Measurements from ENCODE around the gene ZHX3. TPM values are rescaled to one million over a fixed set of nuclear protein-coding genes. Genes with fewer than 3 reads are reported as not detected.

Gene ZHX3
- total RNA-seq, 3 donors from 2014 or later, result 6.9 to 11.9 (median 9.9) TPM

- DNase-seq (no peak), ATAC-seq (no peak)
- Mint-ChIP-seq H3K36me3 (ENCODE audit: insufficient read depth) (no peaks in the 10 kb centered on the region), H3K4me1 (ENCODE audit: low read depth) (peaks cover 20% of the 10 kb centered on the region), H3K4me3 (no peak overlapping the region), H3K27me3 (ENCODE audit: low read depth) (no peaks in the 10 kb centered on the region), H3K9me3 (no peaks in the 10 kb centered on the region)
These were observed 86.4 kb downstream of the ZHX3 start for GRCh38 chr20:41231136-41231535.

GRCh38 chr20:41230136-41230535, 87.4 kb downstream of the ZHX3 start:
- Mint-ChIP-seq H3K4me1 (ENCODE audit: low read depth) (peaks cover 20% of the 10 kb centered on the region), H3K27me3 (ENCODE audit: low read depth) (no peaks in the 10 kb centered on the region), H3K4me3 (no peak overlapping the region), H3K36me3 (ENCODE audit: insufficient read depth) (no peaks in the 10 kb centered on the region), H3K9me3 (no peaks in the 10 kb centered on the region)
- no peak for DNase-seq
- ATAC-seq, result no peak

GRCh38 chr20:41229259-41229658, 88.3 kb downstream of the ZHX3 start:
- ATAC-seq (no peak), DNase-seq (no peak)
- Mint-ChIP-seq H3K4me1 (ENCODE audit: low read depth) (peaks cover 20% of the 10 kb centered on the region), H3K4me3 (no peak overlapping the region), H3K36me3 (ENCODE audit: insufficient read depth) (no peaks in the 10 kb centered on the region), H3K9me3 (no peaks in the 10 kb centered on the region), H3K27me3 (ENCODE audit: low read depth) (no peaks in the 10 kb centered on the region)

- H3K4me1 Mint-ChIP-seq (ENCODE audit: low read depth), result peaks cover 20% of the 10 kb centered on the region
- no peaks in the 10 kb centered on the region for H3K9me3 Mint-ChIP-seq
- no peaks in the 10 kb centered on the region for H3K27me3 Mint-ChIP-seq (ENCODE audit: low read depth)
- DNase-seq, result no peak
- H3K4me3 Mint-ChIP-seq, result no peak overlapping the region
- H3K36me3 Mint-ChIP-seq (ENCODE audit: insufficient read depth), result no peaks in the 10 kb centered on the region
- no peak for ATAC-seq
These were observed 88.7 kb downstream of the ZHX3 start for GRCh38 chr20:41228858-41229257.

DNA sequence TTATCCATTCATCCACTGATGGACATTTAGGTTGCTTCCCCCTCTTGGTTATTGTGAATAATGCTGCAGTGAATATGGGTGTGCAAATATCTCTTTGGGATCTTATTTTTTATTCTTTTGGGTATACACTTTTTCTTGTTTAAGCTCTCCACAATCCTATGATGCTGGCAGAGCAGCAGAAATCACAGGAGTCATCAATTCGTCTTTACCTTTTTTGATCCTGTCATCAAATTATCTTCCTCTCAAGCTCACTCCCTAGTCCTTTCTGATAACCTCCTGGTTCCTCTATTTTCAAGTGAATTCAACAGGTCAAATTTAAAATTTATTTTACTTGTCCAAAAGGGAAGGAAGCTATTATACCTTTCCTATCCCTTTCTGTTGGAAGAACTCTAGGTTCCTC, 91.1 kb downstream of the ZHX3 start:
- DNase-seq, result no peak
- Mint-ChIP-seq H3K9me3 (no peaks in the 10 kb centered on the region), H3K4me3 (no peak overlapping the region), H3K4me1 (ENCODE audit: low read depth) (peaks cover 2% of the 10 kb centered on the region), H3K27me3 (ENCODE audit: low read depth) (no peaks in the 10 kb centered on the region), H3K36me3 (ENCODE audit: insufficient read depth) (no peaks in the 10 kb centered on the region)
- no peak for ATAC-seq

DNA sequence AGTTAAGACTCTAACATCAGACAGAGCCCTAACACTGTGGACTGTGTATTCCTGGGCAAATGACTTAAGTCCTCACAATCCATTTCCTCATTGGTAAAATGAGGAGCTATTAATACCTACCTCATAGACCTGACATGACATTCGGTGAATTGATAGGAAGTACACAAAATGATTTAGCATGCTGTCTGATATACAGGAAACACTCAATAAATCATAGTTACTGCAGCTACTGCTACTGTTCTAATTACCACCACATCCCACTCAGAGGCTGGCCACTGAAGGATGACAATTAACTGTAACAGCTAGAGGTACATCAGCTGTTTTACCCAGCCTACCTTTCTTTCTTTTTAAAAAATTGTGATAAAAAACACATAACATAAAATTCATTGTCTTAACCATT, 92.4 kb downstream of the ZHX3 start:
- no peaks in the 10 kb centered on the region for H3K9me3 Mint-ChIP-seq
- H3K4me1 Mint-ChIP-seq (ENCODE audit: low read depth), result no peaks in the 10 kb centered on the region
- no peak for DNase-seq
- no peaks in the 10 kb centered on the region for H3K36me3 Mint-ChIP-seq (ENCODE audit: insufficient read depth)
- ATAC-seq, result no peak
- no peaks in the 10 kb centered on the region for H3K27me3 Mint-ChIP-seq (ENCODE audit: low read depth)
- H3K4me3 Mint-ChIP-seq, result no peak overlapping the region

DNA sequence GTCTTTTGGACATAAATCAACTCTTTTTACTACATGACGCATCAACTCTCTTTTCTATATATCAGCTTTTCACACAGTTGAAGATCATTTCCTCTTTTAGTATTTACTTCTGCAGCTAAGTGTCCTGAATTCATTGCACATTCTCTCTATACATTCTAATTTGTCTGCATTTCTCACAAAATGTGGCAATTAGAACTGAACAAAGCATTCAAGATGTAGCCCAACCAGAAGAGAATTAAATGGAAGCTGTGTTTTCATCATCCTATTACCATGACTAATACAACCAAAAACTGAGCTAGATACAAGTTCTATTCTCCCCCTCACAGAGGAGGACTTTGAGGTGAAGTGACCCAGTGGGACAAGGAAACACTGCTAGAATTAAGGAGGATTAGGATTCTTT, 93.2 kb downstream of the ZHX3 start:
- no peaks in the 10 kb centered on the region for H3K27me3 Mint-ChIP-seq (ENCODE audit: low read depth)
- ATAC-seq (no peak), DNase-seq (no peak)
- H3K36me3 Mint-ChIP-seq (ENCODE audit: insufficient read depth), result no peaks in the 10 kb centered on the region
- H3K4me3 Mint-ChIP-seq, result no peak overlapping the region
- H3K4me1 Mint-ChIP-seq (ENCODE audit: low read depth), result no peaks in the 10 kb centered on the region
- H3K9me3 Mint-ChIP-seq, result no peaks in the 10 kb centered on the region

- ATAC-seq (no peak), DNase-seq (no peak)
- Mint-ChIP-seq H3K36me3 (ENCODE audit: insufficient read depth) (no peaks in the 10 kb centered on the region), H3K9me3 (no peaks in the 10 kb centered on the region), H3K4me3 (no peak overlapping the region), H3K27me3 (ENCODE audit: low read depth) (no peaks in the 10 kb centered on the region), H3K4me1 (ENCODE audit: low read depth) (no peaks in the 10 kb centered on the region)
These were observed 94.4 kb downstream of the ZHX3 start for GRCh38 chr20:41223112-41223511.

- H3K4me3 Mint-ChIP-seq, result no peak overlapping the region
- H3K4me1 Mint-ChIP-seq (ENCODE audit: low read depth), result no peaks in the 10 kb centered on the region
- H3K36me3 Mint-ChIP-seq (ENCODE audit: insufficient read depth), result no peaks in the 10 kb centered on the region
- no peak for DNase-seq
- H3K27me3 Mint-ChIP-seq (ENCODE audit: low read depth), result no peaks in the 10 kb centered on the region
- no peak for ATAC-seq
- no peaks in the 10 kb centered on the region for H3K9me3 Mint-ChIP-seq
These were observed 94.8 kb downstream of the ZHX3 start for GRCh38 chr20:41222703-41223102.

- Mint-ChIP-seq H3K4me1 (ENCODE audit: low read depth) (no peaks in the 10 kb centered on the region), H3K27me3 (ENCODE audit: low read depth) (no peaks in the 10 kb centered on the region), H3K4me3 (no peak overlapping the region), H3K9me3 (no peaks in the 10 kb centered on the region), H3K36me3 (ENCODE audit: insufficient read depth) (no peaks in the 10 kb centered on the region)
- no peak for ATAC-seq
- no peak for DNase-seq
These were observed 95.2 kb downstream of the ZHX3 start for GRCh38 chr20:41222296-41222695.

GRCh38 chr20:41221614-41222218, 95.8 kb downstream of the ZHX3 start:
- ATAC-seq, result no peak
- H3K4me3 Mint-ChIP-seq, result no peak overlapping the region
- no peaks in the 10 kb centered on the region for H3K27me3 Mint-ChIP-seq (ENCODE audit: low read depth)
- no peaks in the 10 kb centered on the region for H3K4me1 Mint-ChIP-seq (ENCODE audit: low read depth)
- H3K9me3 Mint-ChIP-seq, result no peaks in the 10 kb centered on the region
- H3K36me3 Mint-ChIP-seq (ENCODE audit: insufficient read depth), result no peaks in the 10 kb centered on the region
- no peak for DNase-seq

DNA sequence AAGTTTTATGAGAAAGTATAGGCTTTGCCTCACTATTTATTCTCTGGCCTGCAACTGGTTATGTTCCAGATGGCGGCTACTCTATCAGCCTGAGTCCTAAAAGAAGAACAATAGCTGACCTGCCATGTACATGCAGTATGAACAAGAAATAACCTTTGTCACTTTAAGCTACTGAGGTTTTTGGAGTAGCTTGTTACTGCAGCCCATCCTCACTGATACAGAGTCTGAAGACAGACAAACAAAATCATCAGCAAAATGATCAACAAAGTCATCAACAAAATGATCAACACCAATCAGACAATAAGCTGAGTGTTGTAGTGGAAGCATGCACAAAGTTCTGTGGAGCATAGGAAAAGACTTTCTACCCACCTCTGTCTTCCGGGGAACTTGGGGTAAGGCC, 97.7 kb downstream of the ZHX3 start:
- no peaks in the 10 kb centered on the region for H3K9me3 Mint-ChIP-seq
- no peak overlapping the region for H3K4me3 Mint-ChIP-seq
- H3K27me3 Mint-ChIP-seq (ENCODE audit: low read depth), result no peaks in the 10 kb centered on the region
- ATAC-seq, result no peak
- H3K36me3 Mint-ChIP-seq (ENCODE audit: insufficient read depth), result no peaks in the 10 kb centered on the region
- no peaks in the 10 kb centered on the region for H3K4me1 Mint-ChIP-seq (ENCODE audit: low read depth)
- DNase-seq, result no peak

- Mint-ChIP-seq H3K4me1 (ENCODE audit: low read depth) (no peaks in the 10 kb centered on the region), H3K9me3 (no peaks in the 10 kb centered on the region), H3K4me3 (no peak overlapping the region), H3K36me3 (ENCODE audit: insufficient read depth) (no peaks in the 10 kb centered on the region), H3K27me3 (ENCODE audit: low read depth) (no peaks in the 10 kb centered on the region)
- DNase-seq (no peak), ATAC-seq (no peak)
These were observed 99.1 kb downstream of the ZHX3 start for GRCh38 chr20:41218466-41218865.

- Mint-ChIP-seq H3K9me3 (no peaks in the 10 kb centered on the region), H3K27me3 (ENCODE audit: low read depth) (no peaks in the 10 kb centered on the region)
- ATAC-seq, result no peak
These were observed 100.1 kb downstream of the ZHX3 start for GRCh38 chr20:41217422-41217821.

GRCh38 chr20:41214666-41215065, 102.9 kb downstream of the ZHX3 start:
- no peaks in the 10 kb centered on the region for H3K36me3 Mint-ChIP-seq (ENCODE audit: insufficient read depth)
- H3K27me3 Mint-ChIP-seq (ENCODE audit: low read depth), result no peaks in the 10 kb centered on the region
- peaks cover 9% of the 10 kb centered on the region for H3K4me1 Mint-ChIP-seq (ENCODE audit: low read depth)
- H3K4me3 Mint-ChIP-seq, result no peak overlapping the region
- ATAC-seq, result no peak
- H3K9me3 Mint-ChIP-seq, result no peaks in the 10 kb centered on the region
- no peak for DNase-seq

More at GRCh38 chr20:41217422-41217821, 100.1 kb downstream of the ZHX3 start:
- H3K4me3 Mint-ChIP-seq, result no peak overlapping the region
- no peaks in the 10 kb centered on the region for H3K36me3 Mint-ChIP-seq (ENCODE audit: insufficient read depth)
- H3K4me1 Mint-ChIP-seq (ENCODE audit: low read depth), result peaks cover 5% of the 10 kb centered on the region
- DNase-seq, result no peak

DNA sequence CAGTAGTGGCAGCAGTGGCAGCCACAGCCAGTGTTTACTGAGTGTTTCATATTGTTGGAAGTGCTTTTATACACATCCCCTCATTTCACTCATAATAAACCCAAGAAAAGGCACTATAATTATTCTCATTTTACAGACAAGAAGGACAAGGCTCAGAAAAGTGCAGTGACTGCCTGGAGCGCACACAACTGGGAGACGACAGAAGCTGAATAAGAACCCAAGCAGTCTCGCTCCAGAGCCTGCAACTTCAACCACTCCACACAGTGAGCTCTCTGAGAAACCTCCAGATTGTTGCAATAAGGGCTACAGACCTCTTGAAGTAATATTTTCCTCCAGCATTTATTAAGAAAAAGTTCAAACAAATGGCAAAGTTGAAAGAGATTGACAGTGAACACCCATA, 103.3 kb downstream of the ZHX3 start:
- Mint-ChIP-seq H3K4me1 (ENCODE audit: low read depth) (peaks cover 9% of the 10 kb centered on the region), H3K27me3 (ENCODE audit: low read depth) (no peaks in the 10 kb centered on the region), H3K4me3 (no peak overlapping the region), H3K9me3 (no peaks in the 10 kb centered on the region), H3K36me3 (ENCODE audit: insufficient read depth) (no peaks in the 10 kb centered on the region)
- ATAC-seq (no peak), DNase-seq (no peak)
